Measurements from ENCODE around the gene SKI.
A peak's percentile ranks its signal among the peaks of the same experiment; 100 is the strongest.
"Not testable (repeated sequence)": the region's sequence is repeated elsewhere in the genome, so short reads cannot be mapped to it uniquely, and the experiment has no call there.

The SKI gene

DNA sequence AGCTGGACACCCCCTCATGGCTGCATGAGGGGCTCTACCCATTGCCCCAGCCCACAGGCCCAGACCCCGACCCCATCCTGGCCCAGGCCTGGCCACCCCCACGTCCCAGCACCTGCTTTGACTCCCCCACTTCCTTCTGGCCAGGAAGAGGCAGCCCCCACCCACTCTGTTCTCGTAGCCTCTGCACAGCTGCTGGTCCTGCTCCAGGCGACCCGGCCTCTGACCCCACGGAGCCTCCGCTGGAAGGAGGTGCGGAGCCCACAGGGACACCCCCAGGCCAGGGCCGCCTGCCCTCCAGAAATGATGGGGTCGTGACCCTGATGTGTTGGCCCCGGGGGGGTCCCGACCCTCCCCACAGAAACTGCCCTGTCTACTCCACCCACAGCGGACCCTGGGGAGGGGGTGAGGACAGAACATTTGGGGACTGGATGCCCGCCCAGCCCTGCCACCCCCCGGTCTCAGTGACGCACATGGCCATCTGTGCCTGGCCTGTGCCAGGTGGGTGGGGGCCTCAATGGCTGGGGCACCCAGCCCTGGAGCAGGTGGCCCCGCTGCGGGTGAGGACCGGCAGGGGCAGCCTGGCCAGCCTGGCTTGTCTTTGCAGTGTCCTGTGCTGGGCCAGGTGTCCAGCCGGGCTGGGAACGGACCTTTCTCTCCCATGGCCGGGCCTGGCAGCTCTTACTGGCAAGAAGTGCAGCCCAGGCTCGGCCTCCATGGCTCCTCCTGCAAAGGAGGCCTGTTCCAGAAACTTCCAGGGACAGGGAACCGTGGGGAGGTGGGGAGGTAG, 84.6 kb downstream of the SKI start:
- no peak for DNase-seq

DNA sequence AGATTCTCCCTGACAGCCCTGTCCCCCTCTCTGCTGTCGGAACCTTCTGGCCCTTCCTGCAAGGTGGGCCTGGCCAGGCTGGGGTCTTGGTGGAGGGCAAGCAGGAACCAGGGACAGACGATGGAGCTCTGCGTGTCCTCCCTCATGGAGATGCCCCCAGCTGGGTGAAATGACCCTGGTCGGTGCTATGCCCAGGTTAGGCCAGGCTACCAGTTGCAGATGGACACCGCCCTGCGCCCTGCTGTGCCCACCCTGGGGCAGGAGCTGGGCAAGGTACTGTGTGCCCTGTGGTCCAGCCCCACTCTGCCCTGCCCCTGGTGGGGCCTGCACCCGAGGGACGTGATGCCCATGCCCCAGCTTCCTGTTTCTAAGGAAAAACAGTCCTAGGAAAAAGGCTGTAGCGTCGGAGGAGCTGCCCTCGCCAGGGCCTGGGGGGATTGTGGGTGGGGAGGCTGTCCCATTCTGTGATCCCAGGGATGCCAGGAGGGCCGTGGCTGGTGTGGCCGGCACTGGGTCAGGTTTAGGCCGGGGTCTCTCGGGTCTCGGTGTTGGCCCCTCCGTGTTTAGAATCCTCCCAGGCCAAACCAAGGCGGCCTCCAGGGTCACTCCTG, 85.6 kb downstream of the SKI start:
- DNase-seq, result no peak

DNA sequence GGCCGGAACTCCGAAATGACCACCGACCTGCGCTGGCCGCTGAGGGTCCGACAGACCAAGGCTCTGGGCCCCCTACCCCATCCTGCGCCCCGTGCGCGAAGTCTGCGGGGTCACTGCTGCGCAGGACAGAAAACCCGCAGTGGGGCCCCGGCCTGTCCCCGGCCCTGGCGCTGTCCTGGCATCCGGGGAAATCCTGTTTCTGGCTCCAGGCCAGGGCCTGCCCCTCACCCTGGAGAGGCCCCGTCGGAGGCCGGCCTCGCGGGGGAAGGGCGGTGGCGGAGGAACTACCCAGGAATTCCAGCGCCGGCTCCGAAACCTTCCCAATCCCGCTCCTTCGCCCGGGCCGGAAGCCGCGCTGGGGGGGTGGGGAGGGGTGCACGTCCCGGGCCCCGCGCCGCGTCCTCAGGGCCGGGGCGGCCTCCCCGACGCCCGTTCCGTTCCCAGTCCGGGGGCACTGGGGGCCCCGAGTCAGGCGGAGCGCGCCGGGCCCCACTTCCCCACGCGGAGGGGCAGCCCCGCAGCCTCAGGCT, 86.2 kb downstream of the SKI start:
- DNase-seq, result peak; percentile 34

DNA sequence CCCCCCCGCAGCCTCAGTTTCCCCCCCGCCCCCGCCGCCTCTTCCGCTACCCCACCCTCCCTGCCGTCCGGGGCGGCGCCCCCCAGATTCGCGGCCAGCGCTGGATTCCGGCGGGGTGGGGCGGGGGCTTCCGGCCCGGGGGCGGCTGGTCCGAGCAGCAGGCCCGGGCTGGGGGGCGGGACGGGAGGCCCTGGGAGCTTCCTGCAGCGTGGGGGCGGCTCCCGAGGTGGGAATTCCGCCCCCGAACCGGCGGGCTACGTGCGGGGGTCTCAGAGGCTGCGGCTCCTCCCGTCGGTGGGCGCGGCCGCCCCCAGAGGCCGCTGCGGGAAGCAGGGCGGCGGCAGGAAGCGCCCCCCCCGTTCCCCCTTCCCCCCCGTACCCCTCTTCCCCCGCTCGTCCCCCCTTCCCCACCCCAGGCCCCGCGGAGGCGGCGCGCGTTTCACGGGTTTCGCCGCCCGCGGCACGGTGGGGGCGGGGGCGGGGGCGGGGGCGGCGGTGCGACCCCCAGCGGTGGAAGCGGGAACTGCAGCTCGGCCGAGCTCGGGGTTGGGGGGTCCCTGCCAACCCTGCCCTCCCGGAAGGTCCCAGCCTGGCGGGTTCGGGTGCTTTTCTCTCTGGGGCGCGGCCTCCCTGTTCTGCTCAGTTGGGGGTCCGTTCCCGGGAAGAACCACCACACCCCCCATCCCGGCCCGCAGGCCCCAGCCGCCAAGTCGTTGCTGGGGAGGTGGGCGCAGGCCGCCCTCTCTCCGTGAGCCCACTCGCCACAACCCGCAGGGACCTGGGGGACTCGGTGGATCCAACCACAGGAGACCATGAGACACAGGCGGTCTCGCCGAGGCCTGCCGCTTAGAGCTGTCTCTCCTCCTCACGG, 86.9 kb downstream of the SKI start:
- peak; percentile 27 for DNase-seq

DNA sequence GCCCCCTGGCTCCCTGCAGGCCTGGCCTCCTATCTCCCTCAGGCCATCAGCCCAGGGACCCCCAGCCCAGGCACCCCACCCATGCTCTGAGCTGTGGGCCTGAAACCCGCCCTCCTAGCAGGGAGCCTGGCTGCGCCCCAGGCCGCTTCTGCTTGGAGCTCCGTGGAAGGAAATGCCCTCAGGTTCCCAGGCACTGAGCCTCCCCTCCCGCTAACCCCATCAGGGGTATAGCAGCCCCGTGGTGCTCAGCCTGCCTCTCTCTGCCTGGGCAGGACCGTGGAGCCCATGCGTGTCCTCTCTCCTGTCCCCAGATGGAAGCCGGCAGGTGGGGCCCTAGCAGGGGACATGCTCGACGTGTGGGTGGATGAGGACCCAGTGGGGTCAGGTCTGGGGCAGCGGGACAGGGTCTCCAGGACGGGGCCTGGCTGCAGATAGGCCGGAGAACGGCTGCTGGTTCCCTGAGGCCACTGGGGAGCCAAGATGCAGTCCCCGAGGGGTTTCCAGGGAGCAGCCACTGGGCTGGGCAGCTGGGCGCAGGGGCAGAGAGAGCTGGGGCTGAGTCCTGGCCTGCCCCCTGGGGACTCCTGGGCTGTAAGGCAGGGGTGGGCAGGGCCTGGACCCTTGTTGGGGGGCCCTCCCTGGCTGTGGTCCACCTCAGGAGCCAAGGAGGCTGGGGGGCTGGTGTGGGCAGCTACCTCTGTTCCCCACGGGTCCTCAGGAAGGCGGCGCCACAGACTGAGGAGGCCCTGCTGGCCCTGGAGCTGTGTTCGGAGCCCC, 87.7 kb downstream of the SKI start:
- no peak for DNase-seq

DNA sequence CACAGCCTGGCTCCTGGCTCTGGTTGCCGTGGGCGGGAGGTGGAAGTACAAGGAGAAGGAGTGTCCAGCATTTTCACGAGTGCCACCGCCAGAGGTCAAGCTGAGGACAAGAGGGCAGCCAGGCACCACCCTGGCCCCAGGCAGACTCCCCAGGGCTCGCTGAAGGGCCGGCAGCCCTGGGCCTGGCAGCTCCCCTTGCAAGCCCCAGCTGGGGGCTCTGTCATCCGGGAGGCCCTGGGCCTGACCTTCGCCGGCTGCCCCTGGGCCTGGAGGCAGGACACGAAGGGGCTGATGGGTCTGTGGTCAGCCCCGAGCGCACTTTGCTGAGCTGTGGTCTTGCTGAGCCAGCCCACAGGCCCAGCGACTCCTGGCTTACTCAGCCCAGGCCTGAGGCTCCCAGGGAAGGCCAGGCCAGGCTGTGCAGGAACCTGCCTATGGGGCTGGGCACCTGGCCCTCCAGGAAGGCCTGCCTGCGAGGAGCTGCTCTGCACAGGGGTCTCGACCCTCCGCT, 88.4 kb downstream of the SKI start:
- DNase-seq, result no peak

DNA sequence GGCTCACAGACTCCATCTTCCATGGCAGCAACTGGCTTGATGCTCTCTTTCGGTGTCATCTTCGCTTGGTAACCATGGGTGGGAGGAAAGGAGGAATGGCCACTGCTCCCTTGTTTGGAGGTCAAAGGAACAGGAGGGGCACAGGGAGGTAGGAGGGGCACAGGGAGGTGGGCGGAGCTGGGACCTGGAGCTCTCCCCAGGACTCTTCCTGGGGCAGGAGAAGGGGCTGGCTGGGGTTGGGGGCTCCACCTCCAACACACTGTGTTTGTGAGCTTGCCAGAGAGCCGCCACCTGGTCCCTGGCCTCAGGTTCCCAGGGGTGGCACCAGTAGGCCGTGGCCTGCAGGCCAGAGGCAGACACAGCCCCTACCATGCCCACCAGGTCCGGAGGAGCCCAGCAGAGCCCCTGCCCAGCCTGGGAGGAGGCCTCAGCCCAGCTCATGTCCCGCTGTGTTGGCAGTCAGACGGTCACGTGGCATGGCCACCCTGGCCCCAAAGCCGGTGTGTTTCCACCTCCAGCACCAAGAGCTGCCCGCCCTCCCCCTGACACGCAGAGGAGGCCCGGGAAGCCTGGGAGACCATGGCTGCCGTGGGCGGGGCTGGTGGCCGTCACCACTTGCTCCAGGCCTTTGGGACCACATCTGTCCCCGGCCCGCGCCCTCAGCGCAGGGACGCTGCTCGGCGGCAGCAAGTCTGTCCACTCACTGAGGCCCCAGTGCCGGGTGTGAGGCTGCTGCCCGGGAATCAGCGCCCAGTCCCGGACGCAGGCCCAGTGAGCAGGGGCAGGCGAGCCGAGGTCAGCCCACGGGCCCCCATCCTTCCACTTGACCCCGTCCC, 89.3 kb downstream of the SKI start:
- DNase-seq, result no peak

DNA sequence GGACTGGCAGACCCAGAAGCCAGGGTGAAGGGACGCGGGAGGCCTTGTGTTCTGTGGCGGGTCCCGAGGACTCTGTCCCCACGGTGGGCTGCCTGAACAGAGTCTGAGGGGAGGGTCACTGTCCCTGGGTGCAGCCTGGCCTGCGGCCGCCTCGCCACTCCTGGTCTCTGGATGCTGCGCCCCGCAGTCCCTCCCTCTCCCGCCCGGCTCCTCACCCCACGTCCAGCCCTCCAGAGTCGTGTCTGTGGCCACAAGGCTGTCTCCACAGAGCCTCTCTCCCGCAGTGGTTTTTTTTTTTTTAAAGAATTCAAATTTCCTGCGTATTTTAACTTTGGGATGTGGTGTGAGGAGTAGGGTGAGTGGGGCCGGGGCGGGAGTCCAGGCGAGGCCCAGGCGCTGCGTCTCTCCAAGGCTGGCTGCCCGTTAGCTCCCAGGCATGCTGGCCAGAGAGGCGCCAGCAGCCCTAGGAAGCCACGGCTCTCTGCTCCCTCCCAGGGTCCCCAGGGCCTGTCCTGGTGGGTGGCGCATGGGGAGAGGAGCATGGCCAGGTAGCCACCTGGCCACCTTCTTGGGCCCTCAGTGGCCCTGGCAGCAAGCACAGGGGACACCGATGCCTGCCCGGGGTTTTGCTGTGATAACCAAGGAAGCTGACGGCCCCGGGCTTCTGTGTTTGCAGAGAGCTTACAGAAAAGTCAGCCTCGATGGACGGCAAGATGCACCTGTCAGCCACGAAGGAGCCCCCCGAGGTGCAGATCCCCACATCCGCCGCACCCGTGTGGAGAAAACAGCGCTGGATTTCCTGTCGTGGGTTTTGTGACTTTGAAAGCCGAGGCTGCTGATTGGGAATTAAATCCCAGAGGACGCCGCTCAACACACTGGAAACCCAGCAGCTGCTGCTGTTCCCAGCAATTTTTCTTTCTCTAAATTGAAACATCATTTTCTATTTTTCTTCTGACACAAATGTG, 90.5 kb downstream of the SKI start:
- no peak for DNase-seq

DNA sequence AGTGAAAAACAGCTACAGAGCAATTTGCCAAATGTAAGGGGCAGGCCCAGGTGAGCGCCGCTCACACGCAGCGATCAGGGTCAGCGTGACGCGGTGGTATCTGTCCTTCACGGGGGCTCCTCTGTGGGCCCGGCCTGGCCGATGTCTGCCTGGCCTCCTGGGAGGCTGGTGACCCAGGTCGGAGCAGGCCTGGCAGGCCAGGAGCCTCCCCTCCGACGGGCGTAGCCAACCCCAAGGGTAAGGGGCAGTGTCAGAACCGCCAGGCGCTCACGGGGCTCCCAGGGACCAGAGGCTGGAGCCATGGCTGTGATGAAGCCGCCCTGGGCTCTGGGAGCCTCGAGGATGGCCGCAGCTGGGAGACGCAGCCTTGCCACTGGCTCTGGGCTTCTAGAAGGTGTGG, 91.2 kb downstream of the SKI start:
- DNase-seq, result no peak

DNA sequence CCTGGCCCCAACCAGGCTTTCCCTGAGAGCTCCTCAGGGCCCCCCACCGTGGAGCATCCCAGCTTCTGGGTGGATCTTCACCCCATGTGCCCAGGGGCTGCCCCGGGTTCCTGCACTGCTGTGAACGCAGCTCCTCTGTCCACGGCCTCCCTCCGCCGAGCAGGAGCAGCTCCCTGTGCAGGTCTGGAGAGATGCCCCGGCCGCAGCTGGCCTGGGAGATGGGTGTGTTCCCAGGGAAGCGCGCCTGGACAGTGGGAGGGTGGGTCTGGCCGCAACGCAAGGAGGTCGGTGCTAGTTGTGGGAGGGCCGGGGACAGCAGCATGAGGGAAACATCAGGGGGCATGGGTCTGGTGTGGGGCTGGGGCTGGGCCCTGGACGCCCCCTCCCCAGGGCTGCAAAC, 91.9 kb downstream of the SKI start:
- DNase-seq, result no peak

DNA sequence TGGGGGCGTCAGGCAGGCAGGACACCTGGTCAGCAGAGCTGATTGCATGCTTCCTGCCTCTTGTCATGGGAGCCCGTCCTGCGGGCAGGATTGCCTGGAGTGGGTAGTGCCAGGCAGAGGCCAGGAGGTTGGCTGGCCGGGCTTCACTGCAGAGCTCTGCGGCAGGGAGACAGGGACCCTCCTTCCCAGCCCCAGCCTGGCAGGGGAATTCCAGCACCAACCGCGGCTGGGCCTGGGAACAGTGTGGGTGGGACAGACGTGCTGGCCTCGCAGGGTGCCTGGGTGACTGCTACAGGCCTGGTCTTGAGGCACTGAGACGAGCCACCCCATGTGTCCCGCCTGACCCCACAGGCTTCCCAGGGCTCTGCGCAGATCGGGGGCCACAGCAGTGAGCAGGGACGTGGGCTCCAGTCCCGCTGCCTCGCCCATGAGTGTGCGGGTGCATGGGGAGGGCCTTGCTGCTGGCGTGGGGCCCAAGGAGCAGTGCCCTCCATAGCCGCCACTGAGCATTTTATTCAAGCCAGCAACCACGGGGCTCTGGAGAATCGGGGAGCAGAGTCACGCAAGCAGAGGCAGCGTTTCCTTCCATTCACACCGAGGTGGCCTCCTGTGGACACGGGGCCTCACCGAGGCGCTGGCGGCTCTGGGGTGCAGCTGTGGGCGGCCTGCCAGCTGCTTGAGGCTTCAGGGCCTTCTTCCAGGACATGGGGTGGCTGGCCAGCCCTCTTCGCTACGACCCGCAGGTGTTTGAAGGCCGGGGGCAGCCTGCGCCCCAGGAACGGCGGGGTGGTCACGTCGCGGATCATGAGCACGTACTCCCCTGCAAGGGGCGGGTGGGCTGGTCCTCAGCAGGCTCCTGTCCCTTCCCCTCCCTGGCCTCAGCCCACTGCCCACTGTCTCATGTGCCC, 92.9 kb downstream of the SKI start:
- no peak for DNase-seq

DNA sequence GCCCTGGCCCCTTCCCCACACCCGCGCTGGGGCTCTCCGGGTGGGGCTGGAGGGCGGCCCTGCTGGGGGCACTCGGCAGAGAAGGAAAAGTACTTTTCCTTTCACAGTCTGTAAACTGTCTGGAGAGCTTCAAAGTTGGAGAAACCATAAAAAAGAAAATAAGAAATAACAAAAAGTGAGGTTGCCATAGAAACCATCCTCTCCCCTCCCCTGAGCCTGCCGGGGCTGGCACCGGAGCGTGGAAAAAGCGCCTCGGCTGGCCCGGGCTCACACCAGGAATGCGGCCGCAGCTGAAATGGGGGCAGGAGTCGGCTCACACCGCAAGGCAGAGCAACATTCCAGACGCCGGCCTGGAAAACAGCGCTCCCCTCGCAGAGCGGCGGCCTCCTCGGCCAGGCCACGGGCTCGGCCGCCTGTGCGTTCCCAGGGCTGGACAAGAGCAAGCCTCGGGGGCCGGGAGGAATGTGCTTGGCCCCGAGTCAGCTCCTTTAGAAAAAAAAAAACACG, 94.0 kb downstream of the SKI start:
- no peak for DNase-seq

DNA sequence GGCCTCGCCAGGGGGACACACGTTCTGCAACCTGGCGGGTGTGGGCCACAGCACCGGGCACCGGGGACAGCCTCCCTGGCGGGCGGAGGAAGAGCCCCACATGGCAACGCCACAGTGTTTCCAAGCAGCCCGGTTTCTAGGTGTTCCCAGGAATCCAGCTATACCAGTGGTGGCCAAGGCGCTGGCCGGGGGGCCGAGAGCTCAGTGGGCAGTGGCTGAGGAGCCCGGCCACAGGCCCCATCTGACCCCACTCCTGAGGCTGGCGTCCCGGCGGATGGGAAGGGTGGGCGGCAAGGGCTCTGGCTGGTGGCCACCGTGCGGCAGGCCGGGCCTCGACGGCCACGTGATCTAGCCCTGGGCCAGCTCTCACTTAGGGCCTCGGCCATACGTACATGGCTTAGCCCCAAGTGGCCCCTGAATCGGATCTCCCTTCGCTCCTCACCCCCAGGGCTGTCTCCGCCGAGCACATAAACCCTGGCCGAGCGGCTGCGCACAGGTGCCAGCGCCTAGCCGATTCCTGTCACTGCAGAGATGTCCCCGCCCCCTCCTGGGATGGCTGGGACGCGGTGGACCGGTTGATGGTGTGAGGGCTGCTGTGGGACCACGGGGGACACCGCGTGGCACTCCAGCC, 94.6 kb downstream of the SKI start:
- DNase-seq, result no peak

DNA sequence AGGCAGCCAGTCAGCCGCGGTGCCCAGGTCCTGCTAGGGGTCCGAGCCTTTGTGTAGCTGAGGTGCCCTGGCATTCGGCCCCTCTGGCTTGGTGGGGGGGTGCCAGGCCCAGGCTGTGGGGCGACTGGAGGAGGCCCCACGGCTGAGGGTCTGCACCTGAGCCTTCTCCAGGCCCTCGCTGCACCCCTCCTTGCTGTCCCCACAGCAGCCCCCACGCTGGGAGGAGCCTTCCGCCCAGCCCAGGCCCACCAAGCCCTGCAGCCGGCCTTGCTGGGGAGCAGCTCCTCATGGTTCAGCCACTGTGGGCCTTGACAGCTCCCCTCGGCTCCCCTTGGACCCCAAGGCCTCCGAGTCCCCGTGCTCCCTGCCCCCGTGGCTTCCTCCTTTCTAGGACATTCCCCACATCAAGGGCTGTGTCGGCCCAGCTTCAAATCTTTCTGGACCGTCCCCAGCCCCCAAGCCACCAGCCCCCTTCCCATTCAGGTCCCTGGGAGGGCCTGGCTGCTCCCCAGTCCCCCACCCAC, 95.4 kb downstream of the SKI start:
- DNase-seq, result no peak

DNA sequence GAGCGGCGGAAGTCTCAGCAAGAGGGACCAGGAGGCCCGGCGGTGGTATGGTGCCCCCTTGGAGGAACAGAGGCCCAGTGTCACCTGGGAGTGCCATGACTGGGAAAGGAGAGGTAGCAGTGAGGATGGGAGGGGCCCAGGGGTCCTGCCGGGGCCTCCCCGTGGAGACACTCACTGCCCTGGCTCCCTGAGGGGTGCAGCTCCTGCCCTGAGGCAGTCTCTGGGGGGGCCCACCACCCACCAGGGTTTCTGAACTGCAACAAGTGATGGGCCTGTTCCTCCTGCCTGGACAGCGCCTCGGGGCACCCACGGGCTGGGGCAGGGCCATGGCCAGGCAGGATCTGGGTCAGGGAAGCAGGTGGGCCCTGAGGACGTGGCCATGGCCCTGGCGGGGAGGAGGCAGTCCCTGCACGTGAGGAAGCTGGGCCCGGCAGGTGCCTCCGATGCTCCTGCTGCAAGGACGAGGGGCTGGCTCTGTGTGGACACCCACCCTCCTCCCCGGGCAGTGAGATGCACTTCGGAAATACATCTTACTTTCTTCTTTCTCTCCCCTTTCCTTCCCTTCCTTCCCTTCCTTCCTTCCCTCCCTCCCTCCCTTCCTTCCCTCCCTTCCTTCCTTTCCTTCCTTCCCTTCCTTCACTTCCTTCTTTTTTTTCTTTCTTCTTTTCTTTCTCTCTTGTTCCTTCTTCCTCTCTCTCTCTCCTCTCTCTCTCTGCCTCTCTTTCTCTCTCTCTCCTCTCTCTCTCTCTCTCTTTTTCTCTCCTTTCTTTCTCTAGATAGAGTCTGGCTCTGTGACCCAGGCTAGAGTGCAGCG, 96.6 kb downstream of the SKI start:
- no peak for DNase-seq

DNA sequence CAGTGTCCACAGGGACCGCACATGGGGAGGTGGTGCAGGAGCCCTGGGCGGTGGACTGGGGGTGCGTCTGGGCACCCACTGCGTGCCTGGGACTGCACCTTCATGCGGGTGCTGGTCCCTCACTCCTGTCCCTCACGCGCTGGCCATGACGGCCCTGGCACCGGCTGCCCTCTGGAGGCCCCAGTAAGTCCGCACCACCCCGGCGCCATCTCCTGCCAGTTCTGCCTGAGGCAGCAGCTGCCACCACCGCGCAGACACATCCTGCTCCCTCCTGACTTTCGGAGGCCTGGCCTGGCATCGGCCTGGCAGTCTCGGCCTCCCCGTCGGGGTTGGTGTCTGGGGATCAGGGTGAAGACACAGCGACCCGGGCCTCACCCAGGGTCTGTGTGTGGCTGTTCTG, 98.4 kb downstream of the SKI start:
- no peak for DNase-seq

DNA sequence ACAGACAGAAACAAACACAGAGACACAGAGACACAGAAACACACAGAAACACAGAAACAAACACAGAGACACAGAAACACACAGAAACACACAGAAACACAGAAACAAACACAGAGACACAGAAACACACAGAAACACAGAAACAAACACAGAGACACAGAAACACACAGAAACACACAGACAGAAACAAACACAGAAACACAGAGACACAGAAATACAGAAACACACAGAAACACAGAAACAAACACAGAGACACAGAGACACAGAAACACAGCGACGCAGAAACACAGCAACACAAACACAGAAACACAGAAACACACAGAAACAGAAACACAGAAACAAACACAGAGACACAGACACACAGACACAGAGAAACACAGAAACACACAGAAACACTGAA, 99.0 kb downstream of the SKI start:
- not testable (repeated sequence) for DNase-seq

Data from hematopoietic multipotent progenitor cell treated with erythropoietin and hydrocortisone succinate and interleukin-3 and kit ligand, for 6 days (in vitro differentiated cells).